Natural killer cell (primary cell): ENCODE data around the gene LILRB5. TPM values are rescaled to one million over a fixed set of nuclear protein-coding genes. Genes with fewer than 3 reads are reported as not detected.
A peak's percentile ranks its signal among the peaks of the same experiment; 100 is the strongest.

Source experiments
- ATAC-seq, 3 donors: fragments of 150-1000 bp in 2 of 3; fragments of 200-7000 bp in 1 of 3; cut with Tn5 transposase; 1 replicate in 1 of 3; 2 replicates in 2 of 3; pipeline ENCODE4 v1.10.0; 2021; ENCODE audit warnings: mild to moderate bottlenecking in 2 of 3, moderate library complexity in 2 of 3
- DNase-seq, 2 donors: peaks; one replicate each; pipeline versions ENCODE4 v3.0.0 to v3.0.0-alpha.2; 2013 to 2021; ENCODE audit warnings: mixed read lengths in 1 of 2
- H3K27ac ChIP-seq: one replicate; pipeline ENCODE4 v1.5.1; 2013; ENCODE audit warnings: mild to moderate bottlenecking, low read length
- H3K27me3 ChIP-seq: one replicate; pipeline ENCODE4 v1.6.1; 2013; ENCODE audit warnings: low read length; ENCODE audit not compliant: control insufficient read depth, insufficient read depth
- H3K36me3 ChIP-seq: one replicate; pipeline ENCODE4 v1.6.1; 2013; ENCODE audit warnings: low read length; ENCODE audit not compliant: control insufficient read depth, insufficient read depth
- H3K4me1 ChIP-seq: one replicate; pipeline ENCODE4 v1.6.1; 2013; ENCODE audit warnings: low read length; ENCODE audit not compliant: control insufficient read depth, insufficient read depth
- H3K4me3 ChIP-seq: one replicate; pipeline ENCODE4 v1.5.1; 2013; ENCODE audit warnings: low read length
- H3K9me3 ChIP-seq: one replicate; pipeline ENCODE4 v1.6.1; 2013; ENCODE audit warnings: low read length; ENCODE audit not compliant: control insufficient read depth, insufficient read depth
- H3K27ac Mint-ChIP-seq, 2 donors: one replicate each; pipeline ENCODE4 v1.8.0; 2022; ENCODE audit warnings: mild to moderate bottlenecking in 2 of 2, mixed read lengths in 2 of 2, moderate library complexity in 1 of 2
- H3K27me3 Mint-ChIP-seq, 2 donors: one replicate each; pipeline ENCODE4 v1.8.0; 2022; ENCODE audit warnings: low read depth in 2 of 2, mixed read lengths in 2 of 2
- H3K36me3 Mint-ChIP-seq: one replicate; pipeline ENCODE4 v1.8.0; 2022; ENCODE audit warnings: mixed read lengths
- H3K4me1 Mint-ChIP-seq, 2 donors: one replicate each; pipeline ENCODE4 v1.8.0; 2022; ENCODE audit warnings: mixed read lengths in 2 of 2
- H3K4me3 Mint-ChIP-seq: one replicate; pipeline ENCODE4 v1.8.0; 2022; ENCODE audit warnings: mild to moderate bottlenecking, moderate library complexity, mixed read lengths
- H3K9me3 Mint-ChIP-seq, 2 donors: one replicate each; pipeline ENCODE4 v1.8.0; 2022; ENCODE audit warnings: mixed read lengths in 2 of 2
- CTCF ChIP-seq: fragments of 200-600 bp; IDR thresholded peaks from one replicate; pipeline ENCODE4 v1.8.0; 2022; ENCODE audit warnings: antibody characterized with exemption
- WGBS: methylation state at CpG from one replicate; pipeline ENCODE4 v1.1.7; 2013; ENCODE audit warnings: missing lambda C conversion rate; ENCODE audit not compliant: insufficient coverage; 5-methylcytosine and 5-hydroxymethylcytosine counted together
- intact Hi-C: fragments of 100-400 bp; cut with micrococcal nuclease; formaldehyde crosslinking; loops from one replicate; pipeline ENCODE4 v1.14.2; 2022
- total RNA-seq, 4 donors: library from RNA; stranded (reverse); fragments of 120-200 nt in 1 of 4; gene quantifications; one replicate each; pipeline versions ENCODE4 v1.2.3 to v1.2.4, GENCODE V29; 2013 to 2022

The LILRB5 gene
- under 1 TPM in 2 of 3 donors, not detected in 1; 0.09 to 0.18 TPM for total RNA-seq
- 0.05 TPM for total RNA-seq (2013)

- no peak within 1 kb of the TSS for H3K27ac ChIP-seq
- DNase-seq, result no peak
These were observed at the start of gene LILRB5 for GRCh38 chr19:54257116-54257480. Gene LILRB5, minus strand, starts transcription at chr19:54257273. Its CDS starts 80 bp downstream, at chr19:54257193.

GRCh38 chr19:54305141-54305540, 48.1 kb upstream of the LILRB5 start:
- intact Hi-C loops, result no loop called here
- Histone ChIP-seq H3K4me1 (peaks cover 6% of the 10 kb centered on the region), H3K36me3 (no peaks in the 10 kb centered on the region), H3K9me3 (no peaks in the 10 kb centered on the region), H3K4me3 (no peak overlapping the region), H3K27ac (no peak overlapping the region), H3K27me3 (peaks cover 5% of the 10 kb centered on the region)
- TF ChIP-seq CTCF, result no peak
- Mint-ChIP-seq H3K27me3 (peaks cover 8 to 12% of the 10 kb centered on the region in 2 donors), H3K36me3 (no peaks in the 10 kb centered on the region), H3K9me3 (no peaks in the 10 kb centered on the region), H3K27ac (no peak overlapping the region), H3K4me1 (peaks cover 8 to 22% of the 10 kb centered on the region in 2 donors), H3K4me3 (no peak overlapping the region)
- ATAC-seq (no peak), DNase-seq (no peak)
- 95% methylated on average over 1 of the region's 1 CpG for WGBS

More at GRCh38 chr19:54257116-54257480, at the start of gene LILRB5:
- no peak within 1 kb of the TSS for H3K4me3 Mint-ChIP-seq
- no peaks in the 10 kb centered on the region for H3K36me3 ChIP-seq
- no peaks in the 10 kb centered on the region for H3K4me1 Mint-ChIP-seq
- peaks cover 8 to 14% of the 10 kb centered on the region in 2 donors for H3K27me3 Mint-ChIP-seq
- 79% methylated on average over 9 of the region's 9 CpGs for WGBS
- no peaks in the 10 kb centered on the region for H3K9me3 Mint-ChIP-seq
- no peaks in the 10 kb centered on the region for H3K27me3 ChIP-seq
- TF ChIP-seq CTCF, result no peak
- H3K9me3 ChIP-seq, result no peaks in the 10 kb centered on the region
- no peak within 1 kb of the TSS for H3K27ac Mint-ChIP-seq
- no peaks in the 10 kb centered on the region for H3K4me1 ChIP-seq
- intact Hi-C loops, result no loop called here
- ATAC-seq, result no peak
- H3K36me3 Mint-ChIP-seq, result no peaks in the 10 kb centered on the region
- no peak within 1 kb of the TSS for H3K4me3 ChIP-seq

- Histone ChIP-seq H3K9me3 (no peaks in the 10 kb centered on the region), H3K4me3 (no peak overlapping the region), H3K27ac (no peak overlapping the region), H3K27me3 (peaks cover 2% of the 10 kb centered on the region), H3K36me3 (no peaks in the 10 kb centered on the region), H3K4me1 (peaks cover 6% of the 10 kb centered on the region)
- 16% methylated on average over 4 of the region's 4 CpGs for WGBS
- Mint-ChIP-seq H3K9me3 (no peaks in the 10 kb centered on the region), H3K4me3 (no peak overlapping the region), H3K27me3 (peaks cover 0 to 11% of the 10 kb centered on the region in 2 donors), H3K36me3 (no peaks in the 10 kb centered on the region), H3K4me1 (peaks cover 8 to 20% of the 10 kb centered on the region in 2 donors), H3K27ac (no peak overlapping the region)
- DNase-seq, result no peak
- peak in 1 of 3 donors; percentile 66 for ATAC-seq
- intact Hi-C loops, result no loop called here
- no peak for TF ChIP-seq CTCF
These were observed 45.2 kb upstream of the LILRB5 start for GRCh38 chr19:54302257-54302656.

GRCh38 chr19:54299515-54299914, 42.4 kb upstream of the LILRB5 start:
- TF ChIP-seq CTCF, result no peak
- H3K4me3 Mint-ChIP-seq, result no peak overlapping the region
- H3K4me1 Mint-ChIP-seq, result peaks cover 1 to 9% of the 10 kb centered on the region in 2 donors
- no peaks in the 10 kb centered on the region for H3K27me3 ChIP-seq
- H3K27ac Mint-ChIP-seq, result no peak overlapping the region
- no peak overlapping the region for H3K4me3 ChIP-seq
- no peaks in the 10 kb centered on the region for H3K36me3 Mint-ChIP-seq
- H3K9me3 Mint-ChIP-seq, result no peaks in the 10 kb centered on the region
- ATAC-seq (no peak), DNase-seq (no peak)
- WGBS, result 80% methylated on average over 1 of the region's 5 CpGs
- H3K36me3 ChIP-seq, result no peaks in the 10 kb centered on the region
- peaks cover 5% of the 10 kb centered on the region for H3K4me1 ChIP-seq
- H3K27me3 Mint-ChIP-seq, result peaks cover under 1 to 2% of the 10 kb centered on the region in 2 donors
- no peaks in the 10 kb centered on the region for H3K9me3 ChIP-seq
- no peak overlapping the region for H3K27ac ChIP-seq
- intact Hi-C loops, result no loop called here
